GM23338 (cell line): ENCODE results near the gene RAD9B. TPM values are rescaled to one million over a fixed set of nuclear protein-coding genes. Genes with fewer than 3 reads are reported as not detected.
"Not testable (repeated sequence)": the region's sequence is repeated elsewhere in the genome, so short reads cannot be mapped to it uniquely, and the experiment has no call there.

Experiments
- ATAC-seq: fragments of 200-7000 bp; cut with Tn5 transposase; 3 replicates; pipeline ENCODE4 v1.9.1; 2020
- DNase-seq: peaks from one replicate; pipeline ENCODE4 v3.0.0-alpha.2; 2015; ENCODE audit warnings: low spot score
- H2AFZ ChIP-seq: fragments of 200-600 bp; sonication (generic); 2 replicates; pipeline ENCODE4 v1.8.0; 2016; ENCODE audit warnings: antibody characterized with exemption, mild to moderate bottlenecking, moderate library complexity
- H3F3A ChIP-seq: fragments of 200-600 bp; sonication (generic); replicated peaks from 2 replicates; pipeline ENCODE4 v1.8.0; 2017; ENCODE audit warnings: antibody characterized with exemption, mixed run types, low read depth
- H3K27ac ChIP-seq: fragments of 200-600 bp; sonication (generic); 2 replicates; pipeline ENCODE4 v1.6.1; 2016; ENCODE audit warnings: low read depth
- H3K27me3 ChIP-seq: fragments of 200-600 bp; sonication (generic); 2 replicates; pipeline ENCODE4 v1.8.0; 2016; ENCODE audit warnings: mild to moderate bottlenecking, mixed run types, moderate library complexity; ENCODE audit not compliant: insufficient read depth
- H3K36me3 ChIP-seq: fragments of 200-600 bp; sonication (generic); 2 replicates; pipeline ENCODE4 v1.8.0; 2016; ENCODE audit warnings: mild to moderate bottlenecking; ENCODE audit not compliant: insufficient read depth
- H3K4me1 ChIP-seq: fragments of 200-600 bp; sonication (generic); 2 replicates; pipeline ENCODE4 v1.8.0; 2016; ENCODE audit warnings: mild to moderate bottlenecking, moderate library complexity; ENCODE audit not compliant: insufficient read depth
- H3K4me2 ChIP-seq: fragments of 200-600 bp; sonication (generic); 2 replicates; pipeline ENCODE4 v1.7.1; 2017; ENCODE audit warnings: mixed run types
- H3K4me3 ChIP-seq: fragments of 200-600 bp; sonication (generic); 2 replicates; pipeline ENCODE4 v1.6.1; 2016; ENCODE audit warnings: mixed run types
- H3K79me2 ChIP-seq: fragments of 200-600 bp; sonication (generic); replicated peaks from 2 replicates; pipeline ENCODE4 v1.8.0; 2017; ENCODE audit warnings: mild to moderate bottlenecking; ENCODE audit not compliant: insufficient read depth
- H3K9me2 ChIP-seq: fragments of 200-600 bp; sonication (generic); 2 replicates; pipeline ENCODE4 v1.8.0; 2017; ENCODE audit not compliant: insufficient read depth
- H4K20me1 ChIP-seq: fragments of 200-600 bp; sonication (generic); replicated peaks from 2 replicates; pipeline ENCODE4 v1.8.0; 2017; ENCODE audit warnings: mild to moderate bottlenecking; ENCODE audit not compliant: insufficient read depth
- H3K27ac Mint-ChIP-seq: 2 replicates; pipeline ENCODE4 v1.8.0; 2020; ENCODE audit warnings: inconsistent platforms, mild to moderate bottlenecking, moderate library complexity, mixed read lengths
- H3K27me3 Mint-ChIP-seq: 3 replicates; pipeline ENCODE4 v1.8.0; 2022; ENCODE audit warnings: low read depth, mild to moderate bottlenecking, moderate library complexity, mixed read lengths, inconsistent platforms; ENCODE audit not compliant: insufficient read depth, poor library complexity
- H3K36me3 Mint-ChIP-seq: 3 replicates; pipeline ENCODE4 v1.8.0; 2021; ENCODE audit warnings: low read depth, mild to moderate bottlenecking, inconsistent platforms, moderate library complexity, mixed read lengths
- H3K4me1 Mint-ChIP-seq: 3 replicates; pipeline ENCODE4 v1.8.0; 2020; ENCODE audit warnings: mild to moderate bottlenecking, inconsistent platforms, mixed read lengths
- H3K4me3 Mint-ChIP-seq: 3 replicates; pipeline ENCODE4 v1.8.0; 2021; ENCODE audit warnings: moderate library complexity, mild to moderate bottlenecking, inconsistent platforms, mixed read lengths
- H3K9me3 Mint-ChIP-seq: 3 replicates; pipeline ENCODE4 v1.8.0; 2020; ENCODE audit warnings: moderate library complexity, mild to moderate bottlenecking, inconsistent platforms, mixed read lengths
- EZH2phosphoT487 ChIP-seq: fragments of 200-600 bp; sonication (generic); IDR thresholded peaks from one replicate; pipeline ENCODE4 v1.8.1; 2018; ENCODE audit warnings: antibody characterized with exemption; ENCODE audit not compliant: unreplicated experiment
- STAT1 ChIP-seq: IDR thresholded peaks from one replicate; pipeline ENCODE4 v1.6.1; 2016; ENCODE audit warnings: antibody characterized with exemption; ENCODE audit not compliant: unreplicated experiment
- ZNF114 ChIP-seq: fragments of 250-450 bp; sonication (Bioruptor Pico); IDR thresholded peaks from 2 replicates; pipeline ENCODE4 v1.5.0; 2020; ENCODE audit warnings: mild to moderate bottlenecking, moderate library complexity
- ZNF331 ChIP-seq: fragments of 250-450 bp; sonication (Bioruptor Pico); IDR thresholded peaks from 2 replicates; pipeline ENCODE4 v1.5.0; 2020; ENCODE audit warnings: low read depth, mild to moderate bottlenecking, moderate library complexity
- polyA plus RNA-seq: library from polyadenylated mRNA; unstranded; fragments of >200 nt; fragmentation: Nextera tagmentation; extraction: Ambion mirVana; gene quantifications from 2 replicates; pipeline ENCODE4 v1.2.1, GENCODE V29; 2016
- total RNA-seq: library from RNA; depleted of rRNA; stranded (reverse); fragments of >200 nt; shearing (Covaris generic); gene quantifications from 2 replicates; pipeline ENCODE4 v1.2.3, GENCODE V29; 2014
- TF ChIP-seq, protein P1 (sequence below), 2 experiments: fragments of 200-600 bp in 1 of 2; sonication (generic) in 1 of 2; conservative IDR thresholded peaks; 2 replicates each; pipeline versions ENCODE4 v1.5.1 to v1.6.1; 2016 to 2017; ENCODE audit warnings: antibody characterized with exemption in 2 of 2, low read depth in 2 of 2, mild to moderate bottlenecking in 2 of 2, moderate library complexity in 1 of 2
- TF ChIP-seq, protein P2 (sequence below): fragments of 250-450 bp; sonication (Bioruptor Pico); IDR thresholded peaks from 2 replicates; pipeline ENCODE4 v1.5.0; 2020; ENCODE audit warnings: mild to moderate bottlenecking, moderate library complexity

The RAD9B gene
- total and polyA plus RNA-seq, 2 experiments from 2014 or later, result not detected

DNA sequence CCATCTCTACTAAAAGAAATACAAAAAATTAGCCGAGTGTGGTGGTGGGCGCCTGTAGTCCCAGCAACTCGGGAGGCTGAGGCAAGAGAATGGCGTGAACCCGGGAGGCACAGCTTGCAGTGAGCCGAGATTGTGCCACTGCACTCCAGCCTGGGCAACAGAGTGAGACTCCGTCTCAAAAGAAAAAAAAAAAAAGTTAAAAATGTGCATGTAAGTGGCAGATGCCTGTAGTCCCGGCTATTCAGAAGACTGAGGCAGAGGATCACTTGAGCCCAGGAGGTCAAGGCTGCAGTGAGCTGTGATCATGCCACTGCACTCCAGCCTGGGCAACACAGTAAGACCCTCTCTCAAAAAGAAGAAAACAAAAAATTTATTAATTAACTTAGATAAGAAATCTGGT lies 15.9 kb downstream of the RAD9B start:
- not testable (repeated sequence) for H3K4me2 ChIP-seq, H2AFZ ChIP-seq, H3K27ac Mint-ChIP-seq, H3K27me3 Mint-ChIP-seq, H3F3A ChIP-seq, H3K27me3 ChIP-seq, H3K9me3 Mint-ChIP-seq, H3K4me3 ChIP-seq, H3K36me3 Mint-ChIP-seq, DNase-seq, ATAC-seq, H3K4me3 Mint-ChIP-seq, H3K36me3 ChIP-seq, H3K4me1 ChIP-seq, H4K20me1 ChIP-seq, H3K9me2 ChIP-seq, H3K4me1 Mint-ChIP-seq, H3K79me2 ChIP-seq, H3K27ac ChIP-seq

DNA sequence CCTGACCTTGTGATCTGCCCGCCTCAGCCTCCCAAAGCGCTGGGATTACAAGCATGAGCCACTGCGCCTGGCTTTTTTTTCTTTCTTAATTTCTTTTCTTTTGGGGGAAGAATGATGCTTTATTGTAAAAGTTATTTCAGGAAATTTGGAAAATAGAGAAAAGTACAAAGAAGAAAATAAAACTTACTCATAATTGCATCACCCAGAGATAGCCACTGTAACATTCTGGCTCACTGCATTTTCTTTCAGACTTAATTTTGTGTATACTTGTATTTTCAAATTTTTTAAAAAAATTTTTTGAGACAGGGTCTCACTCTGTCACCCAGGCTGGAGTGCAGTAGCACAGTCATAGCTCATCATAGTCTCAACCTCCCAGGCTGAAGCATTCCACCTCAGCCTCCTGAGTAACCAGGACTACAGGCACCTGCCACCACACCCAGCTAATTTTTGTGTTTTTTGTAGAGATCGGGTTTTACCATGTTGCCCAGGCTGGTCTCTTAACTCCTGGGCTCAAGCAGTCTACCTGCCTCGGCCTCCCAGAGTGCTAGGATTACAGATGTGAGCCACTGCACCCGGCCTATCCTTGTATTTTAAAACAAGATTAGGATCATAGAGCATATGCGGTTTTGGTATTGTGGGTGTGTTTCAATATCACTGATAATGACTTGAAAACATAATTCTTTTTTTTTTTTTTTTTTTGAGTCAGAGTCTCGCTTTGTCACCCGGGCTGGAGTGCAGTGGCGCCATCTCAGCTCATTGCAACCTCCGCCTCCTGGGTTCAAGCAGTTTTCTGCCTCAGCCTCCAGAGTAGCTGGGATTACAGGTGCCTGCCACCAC lies 19.0 kb downstream of the RAD9B start:
- H3K4me1 ChIP-seq, H3K27me3 ChIP-seq, H4K20me1 ChIP-seq, H3K36me3 Mint-ChIP-seq, H3F3A ChIP-seq, H3K4me3 Mint-ChIP-seq, DNase-seq, H3K4me1 Mint-ChIP-seq, H3K27me3 Mint-ChIP-seq, H2AFZ ChIP-seq, H3K4me2 ChIP-seq, ATAC-seq, H3K9me3 Mint-ChIP-seq, H3K27ac Mint-ChIP-seq, H3K9me2 ChIP-seq, H3K27ac ChIP-seq, H3K4me3 ChIP-seq, H3K36me3 ChIP-seq, H3K79me2 ChIP-seq: not testable (repeated sequence)

DNA sequence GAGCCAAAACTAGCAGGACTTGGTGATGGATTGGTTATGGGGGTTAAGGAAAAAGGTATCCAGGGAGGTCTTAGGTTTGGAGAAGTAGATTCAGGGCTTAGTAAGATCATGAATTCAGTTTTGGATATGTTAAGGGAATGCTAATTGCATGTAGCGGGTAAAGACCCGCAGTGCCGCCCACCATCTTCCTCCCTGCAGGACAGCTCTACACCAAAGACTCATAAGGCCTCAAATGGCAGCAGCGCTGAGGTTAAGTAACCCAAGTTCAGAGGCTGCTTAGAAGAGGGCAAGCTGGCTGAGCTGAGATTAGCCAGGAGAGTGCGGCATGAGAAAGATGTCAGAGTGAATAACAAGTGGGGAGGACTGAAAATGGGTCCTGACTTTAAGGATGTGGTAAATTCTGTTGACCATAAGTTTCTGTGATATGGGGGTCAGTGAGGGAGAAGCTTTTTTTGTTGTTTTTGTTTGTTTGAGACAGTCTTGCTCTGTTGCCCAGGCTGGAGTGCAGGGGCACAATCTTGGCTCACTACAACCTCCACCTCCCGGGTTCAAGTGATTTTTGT lies 26.2 kb downstream of the RAD9B start:
- Histone ChIP-seq H3K4me1 (no peaks in the 10 kb centered on the region; the same call in 1 of the 2 replicates), H3K27me3 (no peaks in the 10 kb centered on the region), H4K20me1 (no peaks in the 10 kb centered on the region), H3F3A (no peaks in the 10 kb centered on the region), H3K27ac (no peak overlapping the region), H3K4me3 (no peak overlapping the region), H3K4me2 (no peak overlapping the region), H3K36me3 (no peaks in the 10 kb centered on the region), H3K79me2 (no peaks in the 10 kb centered on the region), H3K9me2 (0 out of 2 replicates have a peak, but pooled peaks cover 4% of the 10 kb centered on the region), H2AFZ (no peak overlapping the region)
- Mint-ChIP-seq H3K36me3 (no peaks in the 10 kb centered on the region), H3K27ac (no peak overlapping the region), H3K4me3 (no peak overlapping the region), H3K9me3 (no peaks in the 10 kb centered on the region), H3K27me3 (peaks cover 4% of the 10 kb centered on the region), H3K4me1 (peaks cover 6% of the 10 kb centered on the region; the same call in 2 of the 3 replicates)
- no peak for DNase-seq
- peak; percentile 55 for ATAC-seq
- TF ChIP-seq, protein P1, sequence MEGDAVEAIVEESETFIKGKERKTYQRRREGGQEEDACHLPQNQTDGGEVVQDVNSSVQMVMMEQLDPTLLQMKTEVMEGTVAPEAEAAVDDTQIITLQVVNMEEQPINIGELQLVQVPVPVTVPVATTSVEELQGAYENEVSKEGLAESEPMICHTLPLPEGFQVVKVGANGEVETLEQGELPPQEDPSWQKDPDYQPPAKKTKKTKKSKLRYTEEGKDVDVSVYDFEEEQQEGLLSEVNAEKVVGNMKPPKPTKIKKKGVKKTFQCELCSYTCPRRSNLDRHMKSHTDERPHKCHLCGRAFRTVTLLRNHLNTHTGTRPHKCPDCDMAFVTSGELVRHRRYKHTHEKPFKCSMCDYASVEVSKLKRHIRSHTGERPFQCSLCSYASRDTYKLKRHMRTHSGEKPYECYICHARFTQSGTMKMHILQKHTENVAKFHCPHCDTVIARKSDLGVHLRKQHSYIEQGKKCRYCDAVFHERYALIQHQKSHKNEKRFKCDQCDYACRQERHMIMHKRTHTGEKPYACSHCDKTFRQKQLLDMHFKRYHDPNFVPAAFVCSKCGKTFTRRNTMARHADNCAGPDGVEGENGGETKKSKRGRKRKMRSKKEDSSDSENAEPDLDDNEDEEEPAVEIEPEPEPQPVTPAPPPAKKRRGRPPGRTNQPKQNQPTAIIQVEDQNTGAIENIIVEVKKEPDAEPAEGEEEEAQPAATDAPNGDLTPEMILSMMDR (conservative IDR thresholded peaks at IDR 0.05; ENCODE audit: low read depth in 2 of 2), result no peak
- TF ChIP-seq ZNF114 (no peak), ZNF331 (no peak), EZH2phosphoT487 (no peak), STAT1 (no peak)
- TF ChIP-seq, protein P2, sequence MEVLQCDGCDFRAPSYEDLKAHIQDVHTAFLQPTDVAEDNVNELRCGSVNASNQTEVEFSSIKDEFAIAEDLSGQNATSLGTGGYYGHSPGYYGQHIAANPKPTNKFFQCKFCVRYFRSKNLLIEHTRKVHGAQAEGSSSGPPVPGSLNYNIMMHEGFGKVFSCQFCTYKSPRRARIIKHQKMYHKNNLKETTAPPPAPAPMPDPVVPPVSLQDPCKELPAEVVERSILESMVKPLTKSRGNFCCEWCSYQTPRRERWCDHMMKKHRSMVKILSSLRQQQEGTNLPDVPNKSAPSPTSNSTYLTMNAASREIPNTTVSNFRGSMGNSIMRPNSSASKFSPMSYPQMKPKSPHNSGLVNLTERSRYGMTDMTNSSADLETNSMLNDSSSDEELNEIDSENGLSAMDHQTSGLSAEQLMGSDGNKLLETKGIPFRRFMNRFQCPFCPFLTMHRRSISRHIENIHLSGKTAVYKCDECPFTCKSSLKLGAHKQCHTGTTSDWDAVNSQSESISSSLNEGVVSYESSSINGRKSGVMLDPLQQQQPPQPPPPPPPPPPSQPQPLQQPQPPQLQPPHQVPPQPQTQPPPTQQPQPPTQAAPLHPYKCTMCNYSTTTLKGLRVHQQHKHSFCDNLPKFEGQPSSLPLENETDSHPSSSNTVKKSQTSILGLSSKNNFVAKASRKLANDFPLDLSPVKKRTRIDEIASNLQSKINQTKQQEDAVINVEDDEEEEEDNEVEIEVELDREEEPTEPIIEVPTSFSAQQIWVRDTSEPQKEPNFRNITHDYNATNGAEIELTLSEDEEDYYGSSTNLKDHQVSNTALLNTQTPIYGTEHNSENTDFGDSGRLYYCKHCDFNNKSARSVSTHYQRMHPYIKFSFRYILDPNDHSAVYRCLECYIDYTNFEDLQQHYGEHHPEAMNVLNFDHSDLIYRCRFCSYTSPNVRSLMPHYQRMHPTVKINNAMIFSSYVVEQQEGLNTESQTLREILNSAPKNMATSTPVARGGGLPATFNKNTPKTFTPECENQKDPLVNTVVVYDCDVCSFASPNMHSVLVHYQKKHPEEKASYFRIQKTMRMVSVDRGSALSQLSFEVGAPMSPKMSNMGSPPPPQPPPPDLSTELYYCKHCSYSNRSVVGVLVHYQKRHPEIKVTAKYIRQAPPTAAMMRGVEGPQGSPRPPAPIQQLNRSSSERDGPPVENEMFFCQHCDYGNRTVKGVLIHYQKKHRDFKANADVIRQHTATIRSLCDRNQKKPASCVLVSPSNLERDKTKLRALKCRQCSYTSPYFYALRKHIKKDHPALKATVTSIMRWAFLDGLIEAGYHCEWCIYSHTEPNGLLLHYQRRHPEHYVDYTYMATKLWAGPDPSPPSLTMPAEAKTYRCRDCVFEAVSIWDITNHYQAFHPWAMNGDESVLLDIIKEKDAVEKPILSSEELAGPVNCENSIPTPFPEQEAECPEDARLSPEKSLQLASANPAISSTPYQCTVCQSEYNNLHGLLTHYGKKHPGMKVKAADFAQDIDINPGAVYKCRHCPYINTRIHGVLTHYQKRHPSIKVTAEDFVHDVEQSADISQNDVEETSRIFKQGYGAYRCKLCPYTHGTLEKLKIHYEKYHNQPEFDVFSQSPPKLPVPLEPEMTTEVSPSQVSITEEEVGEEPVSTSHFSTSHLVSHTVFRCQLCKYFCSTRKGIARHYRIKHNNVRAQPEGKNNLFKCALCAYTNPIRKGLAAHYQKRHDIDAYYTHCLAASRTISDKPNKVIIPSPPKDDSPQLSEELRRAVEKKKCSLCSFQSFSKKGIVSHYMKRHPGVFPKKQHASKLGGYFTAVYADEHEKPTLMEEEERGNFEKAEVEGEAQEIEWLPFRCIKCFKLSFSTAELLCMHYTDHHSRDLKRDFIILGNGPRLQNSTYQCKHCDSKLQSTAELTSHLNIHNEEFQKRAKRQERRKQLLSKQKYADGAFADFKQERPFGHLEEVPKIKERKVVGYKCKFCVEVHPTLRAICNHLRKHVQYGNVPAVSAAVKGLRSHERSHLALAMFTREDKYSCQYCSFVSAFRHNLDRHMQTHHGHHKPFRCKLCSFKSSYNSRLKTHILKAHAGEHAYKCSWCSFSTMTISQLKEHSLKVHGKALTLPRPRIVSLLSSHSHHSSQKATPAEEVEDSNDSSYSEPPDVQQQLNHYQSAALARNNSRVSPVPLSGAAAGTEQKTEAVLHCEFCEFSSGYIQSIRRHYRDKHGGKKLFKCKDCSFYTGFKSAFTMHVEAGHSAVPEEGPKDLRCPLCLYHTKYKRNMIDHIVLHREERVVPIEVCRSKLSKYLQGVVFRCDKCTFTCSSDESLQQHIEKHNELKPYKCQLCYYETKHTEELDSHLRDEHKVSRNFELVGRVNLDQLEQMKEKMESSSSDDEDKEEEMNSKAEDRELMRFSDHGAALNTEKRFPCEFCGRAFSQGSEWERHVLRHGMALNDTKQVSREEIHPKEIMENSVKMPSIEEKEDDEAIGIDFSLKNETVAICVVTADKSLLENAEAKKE (CRISPR knock-in tag), result no peak
